Right lobe of liver (tissue), 6 donors: Measurements from ENCODE around the gene VWA5B2. TPM values are rescaled to one million over a fixed set of nuclear protein-coding genes. Genes with fewer than 3 reads are reported as not detected.

Source experiments
- ATAC-seq, 4 donors: fragments of 200-7000 bp; cut with Tn5 transposase; one replicate each; pipeline ENCODE4 v1.9.1; 2020; ENCODE audit warnings: mild to moderate bottlenecking in 4 of 4, moderate library complexity in 4 of 4
- DNase-seq, 3 donors: peaks; one replicate each; pipeline ENCODE4 v3.0.0-alpha.2; 2020
- H3K27ac ChIP-seq, 3 donors: fragments of 200-600 bp; one replicate each; pipeline ENCODE4 v1.8.0; 2022
- H3K27me3 ChIP-seq, 2 donors: fragments of 200-600 bp; one replicate each; pipeline ENCODE4 v1.8.0; 2022
- H3K36me3 ChIP-seq, 4 donors: fragments of 200-600 bp; sonication (generic) in 1 of 4; one replicate each; pipeline versions ENCODE4 v1.5.1 to v1.8.0; 2017 to 2022; ENCODE audit warnings: control low read depth in 1 of 4
- H3K4me1 ChIP-seq, 4 donors: fragments of 200-600 bp; sonication (generic) in 1 of 4; one replicate each; pipeline versions ENCODE4 v1.5.1 to v1.8.0; 2017 to 2022; ENCODE audit warnings: control low read depth in 1 of 4
- H3K4me3 ChIP-seq, 3 donors: fragments of 200-600 bp; one replicate each; pipeline ENCODE4 v1.8.0; 2022
- H3K9me3 ChIP-seq, 4 donors: fragments of 200-600 bp; sonication (generic) in 1 of 4; one replicate each; pipeline versions ENCODE4 v1.5.1 to v1.8.0; 2017 to 2022; ENCODE audit warnings: control low read depth in 1 of 4
- CTCF ChIP-seq, 4 donors: fragments of 200-600 bp in 3 of 4; fragments of 450-650 bp in 1 of 4; IDR thresholded peaks; one replicate each; pipeline versions ENCODE4 v1.5.1 to v1.8.0; 2016 to 2022; ENCODE audit warnings: antibody characterized with exemption in 4 of 4, mild to moderate bottlenecking in 2 of 4
- POLR2A ChIP-seq: fragments of 450-650 bp; IDR thresholded peaks from one replicate; pipeline ENCODE4 v1.6.1; 2017; ENCODE audit warnings: antibody characterized with exemption, mild to moderate bottlenecking
- WGBS: methylation state at CpG from one replicate; pipeline ENCODE4 v1.1.6; 2018; ENCODE audit warnings: low coverage, low lambda C conversion rate; ENCODE audit not compliant: insufficient coverage; ENCODE audit errors: missing lambda C conversion rate; 5-methylcytosine and 5-hydroxymethylcytosine counted together
- intact Hi-C, 2 donors: fragments of 100-400 bp; cut with DNase I; formaldehyde crosslinking; loops; one replicate each; pipeline versions ENCODE4 v1.11.2 to v1.14.1; 2022
- total RNA-seq, 6 experiments: library from RNA; depleted of rRNA in 2 of 6; stranded (reverse); fragments of >200 nt in 2 of 6; fragmentation: NEBNext Ultra II Directional in 3 of 6; extraction: Animal tissue kit (Norgen Biotek cat#: 25700) in 3 of 6; gene quantifications; one replicate each; pipeline versions ENCODE4 v1.1.0 to v1.2.4, GENCODE V29; 2016 to 2023
- donor health status: DM: no; HTN: yes; CAD: no.
- donor health status: DM: no; HTN: no; CAD: no.
- donor health status: DM: no; HTN: no; CAD: no.
- donor health status: DM: no; HTN: yes; CAD: no.
- donor health status: DM: no; HTN: yes; CAD: no.

Gene VWA5B2
- total RNA-seq, 6 experiments from 2014 or later: 0.21 to 0.59 (median 0.25) TPM; not detected in 3

DNA sequence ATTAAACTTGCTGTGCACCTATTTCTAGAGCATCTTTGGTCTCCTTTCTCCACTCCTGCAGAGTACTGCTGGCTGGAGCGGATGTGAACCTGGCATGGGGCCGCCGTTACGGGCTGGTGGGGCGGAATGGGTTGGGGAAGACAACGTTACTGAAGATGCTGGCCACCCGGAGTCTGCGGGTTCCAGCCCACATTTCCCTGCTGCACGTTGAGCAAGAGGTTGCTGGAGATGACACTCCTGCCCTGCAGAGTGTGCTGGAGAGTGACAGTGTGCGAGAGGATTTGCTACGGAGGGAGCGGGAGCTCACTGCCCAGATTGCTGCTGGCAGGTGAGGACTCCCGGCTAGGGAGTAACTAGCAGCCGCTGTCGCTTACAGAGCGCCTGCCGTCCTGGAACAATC, 41.3 kb upstream of the VWA5B2 start:
- no peaks in the 10 kb centered on the region for H3K27me3 ChIP-seq
- ATAC-seq: no peak
- no peak for TF ChIP-seq POLR2A
- TF ChIP-seq CTCF (IDR thresholded peaks at IDR 0.05): no peak

GRCh38 chr3:184189421-184189820, 40.0 kb upstream of the VWA5B2 start:
- Histone ChIP-seq H3K36me3 (peaks cover 12 to 65% (median 36%) of the 10 kb centered on the region in 4 donors), H3K9me3 (no peaks in the 10 kb centered on the region), H3K27ac (no peak overlapping the region), H3K4me3 (no peak overlapping the region), H3K4me1 (peaks cover 0 to 15% (median 0%) of the 10 kb centered on the region in 4 donors), H3K27me3 (no peaks in the 10 kb centered on the region)
- WGBS: no CpG with 5 or more reads among the region's 13 CpGs
- no peak for TF ChIP-seq POLR2A
- TF ChIP-seq CTCF (IDR thresholded peaks at IDR 0.05): no peak
- intact Hi-C loops: no loop called here
- ATAC-seq (no peak), DNase-seq (no peak)

More for the DNA sequence above, 41.3 kb upstream of the VWA5B2 start:
- no peak overlapping the region for H3K4me3 ChIP-seq
- intact Hi-C loops: no loop called here
- no peaks in the 10 kb centered on the region for H3K9me3 ChIP-seq
- DNase-seq: no peak
- WGBS: 80% methylated on average over 3 of the region's 17 CpGs
- peaks cover 11 to 64% (median 41%) of the 10 kb centered on the region in 4 donors for H3K36me3 ChIP-seq
- no peak overlapping the region for H3K27ac ChIP-seq
- peaks cover 0 to 15% (median 0%) of the 10 kb centered on the region in 4 donors for H3K4me1 ChIP-seq

- H3K36me3 ChIP-seq: peaks cover 12 to 74% (median 36%) of the 10 kb centered on the region in 4 donors
- intact Hi-C loops: no loop called here
- 100% methylated on average over 1 of the region's 10 CpGs for WGBS
- H3K4me3 ChIP-seq: no peak overlapping the region
- H3K27ac ChIP-seq: no peak overlapping the region
- ATAC-seq (no peak), DNase-seq (no peak)
- TF ChIP-seq POLR2A: no peak
- TF ChIP-seq CTCF (IDR thresholded peaks at IDR 0.05): no peak
- H3K4me1 ChIP-seq: no peaks in the 10 kb centered on the region
- H3K27me3 ChIP-seq: no peaks in the 10 kb centered on the region
- no peaks in the 10 kb centered on the region for H3K9me3 ChIP-seq
Measured at GRCh38 chr3:184192889-184193288, 36.5 kb upstream of the VWA5B2 start.

GRCh38 chr3:184193991-184194539, 35.3 kb upstream of the VWA5B2 start:
- Histone ChIP-seq H3K36me3 (peaks cover 12 to 63% (median 33%) of the 10 kb centered on the region in 4 donors), H3K27ac (no peak overlapping the region), H3K9me3 (no peaks in the 10 kb centered on the region), H3K4me3 (no peak overlapping the region), H3K27me3 (no peaks in the 10 kb centered on the region), H3K4me1 (no peaks in the 10 kb centered on the region)
- intact Hi-C loops: no loop called here
- DNase-seq (no peak), ATAC-seq (no peak)
- TF ChIP-seq CTCF (IDR thresholded peaks at IDR 0.05) (no peak), POLR2A (no peak)
- WGBS: 61% methylated on average over 5 of the region's 9 CpGs
